IMR-90 (cell line): ENCODE results near the gene RFT1. TPM values are rescaled to one million over a fixed set of nuclear protein-coding genes. Genes with fewer than 3 reads are reported as not detected.

Experiments
- ATAC-seq: fragments of 200-7000 bp; cut with Tn5 transposase; 2 replicates; pipeline ENCODE4 v1.9.1; 2020; ENCODE audit warnings: low read depth, mild to moderate bottlenecking, moderate library complexity
- BruUV-seq: library from RNA; stranded (reverse); fragments of 400-500 nt; replicated peaks from 2 replicates; lab custom pipeline; 2021; lab: Mats Ljungman, UMichigan
- CTCF ChIA-PET: fragments of 300-600 bp; formaldehyde crosslinking; extraction: SDS; loops from one replicate; lab custom pipeline; 2021; ENCODE audit warnings: antibody characterized with exemption; lab: Yijun Ruan, JAX
- POLR2A ChIA-PET: fragments of 300-600 bp; sonication (Branson Sonifier 250); formaldehyde crosslinking; loops from one replicate; lab custom pipeline; 2022; ENCODE audit warnings: antibody characterized with exemption; ENCODE audit not compliant: unreplicated experiment; lab: Charles Lee
- DNase-seq: peaks from one replicate; pipeline ENCODE4 v3.0.0; 2013
- H2AFZ ChIP-seq: replicated peaks from 2 replicates; pipeline ENCODE3; 2013; ENCODE audit warnings: low read length, mild to moderate bottlenecking; ENCODE audit not compliant: poor library complexity
- H2AK5ac ChIP-seq: 2 replicates; pipeline ENCODE4 v1.6.1; 2013; ENCODE audit warnings: low read depth, low read length, inconsistent platforms
- H2AK9ac ChIP-seq: replicated peaks from 2 replicates; pipeline ENCODE3; 2013; ENCODE audit warnings: mild to moderate bottlenecking, low read depth, low read length, moderate library complexity; ENCODE audit not compliant: poor library complexity
- H2BK120ac ChIP-seq: 2 replicates; pipeline ENCODE4 v1.6.1; 2013; ENCODE audit warnings: low read depth, low read length, inconsistent platforms
- H2BK15ac ChIP-seq: 3 replicates; pipeline ENCODE4 v1.6.1; 2013; ENCODE audit warnings: low read depth, low read length, inconsistent platforms
- H2BK20ac ChIP-seq: 2 replicates; pipeline ENCODE4 v1.6.1; 2013; ENCODE audit warnings: low read depth, mild to moderate bottlenecking, inconsistent platforms, low read length, moderate library complexity
- H2BK5ac ChIP-seq: 2 replicates; pipeline ENCODE4 v1.6.1; 2013; ENCODE audit warnings: mild to moderate bottlenecking, low read depth, low read length, inconsistent platforms; ENCODE audit not compliant: poor library complexity, severe bottlenecking
- H3K14ac ChIP-seq: replicated peaks from 2 replicates; pipeline ENCODE4 v1.6.1; 2013; ENCODE audit warnings: low read depth, low read length, inconsistent platforms
- H3K18ac ChIP-seq: 2 replicates; pipeline ENCODE4 v1.6.1; 2013; ENCODE audit warnings: low read depth, low read length, control low read depth
- H3K23ac ChIP-seq: 2 replicates; pipeline ENCODE4 v1.6.1; 2013; ENCODE audit warnings: low read depth, low read length, inconsistent platforms
- H3K27ac ChIP-seq: 2 replicates; pipeline ENCODE4 v1.5.1; 2013; ENCODE audit warnings: mild to moderate bottlenecking, control low read depth, low read length; ENCODE audit not compliant: insufficient read depth
- H3K27me3 ChIP-seq: 2 replicates; pipeline ENCODE4 v1.6.1; 2013; ENCODE audit warnings: low read length; ENCODE audit not compliant: control insufficient read depth, insufficient read depth
- H3K36me3 ChIP-seq: 2 replicates; pipeline ENCODE4 v1.6.1; 2013; ENCODE audit warnings: low read length, mixed read lengths; ENCODE audit not compliant: control insufficient read depth, insufficient read depth
- H3K4ac ChIP-seq: 2 replicates; pipeline ENCODE4 v1.6.1; 2013; ENCODE audit warnings: low read depth, low read length, inconsistent platforms
- H3K4me1 ChIP-seq: 2 replicates; pipeline ENCODE4 v1.6.1; 2013; ENCODE audit warnings: low read length, mixed read lengths; ENCODE audit not compliant: control insufficient read depth, insufficient read depth
- H3K4me2 ChIP-seq: 2 replicates; pipeline ENCODE4 v1.6.1; 2013; ENCODE audit warnings: low read depth, mild to moderate bottlenecking, control low read depth, low read length, moderate library complexity
- H3K4me3 ChIP-seq: 2 replicates; pipeline ENCODE4 v1.5.1; 2013; ENCODE audit warnings: low read depth, mild to moderate bottlenecking, control low read depth, low read length, moderate library complexity; ENCODE audit not compliant: insufficient read depth
- H3K56ac ChIP-seq: 2 replicates; pipeline ENCODE4 v1.6.1; 2013; ENCODE audit warnings: low read length, inconsistent platforms; ENCODE audit not compliant: insufficient read depth; ENCODE audit errors: extremely low read depth
- H3K79me1 ChIP-seq, 2 experiments: 2 replicates each; pipeline ENCODE4 v1.6.1; 2013; ENCODE audit warnings: low read length in 2 of 2, inconsistent platforms in 1 of 2, low read depth in 1 of 2
- H3K9ac ChIP-seq: 2 replicates; pipeline ENCODE4 v1.6.1; 2013; ENCODE audit warnings: low read depth, low read length, control low read depth
- H3K9me1 ChIP-seq: 2 replicates; pipeline ENCODE4 v1.6.1; 2013; ENCODE audit warnings: low read length, inconsistent platforms; ENCODE audit not compliant: insufficient read depth
- H3K9me3 ChIP-seq: 2 replicates; pipeline ENCODE4 v1.6.1; 2013; ENCODE audit warnings: low read length; ENCODE audit not compliant: control insufficient read depth, insufficient read depth
- H4K20me1 ChIP-seq: 2 replicates; pipeline ENCODE4 v1.6.1; 2013; ENCODE audit warnings: low read length, inconsistent platforms; ENCODE audit not compliant: insufficient read depth
- H4K5ac ChIP-seq: 2 replicates; pipeline ENCODE4 v1.6.1; 2013; ENCODE audit warnings: mild to moderate bottlenecking, low read depth, low read length, control low read depth
- H4K8ac ChIP-seq, 2 experiments: 2 replicates each; pipeline ENCODE4 v1.6.1; 2013; ENCODE audit warnings: low read depth in 2 of 2, low read length in 2 of 2, control low read depth in 1 of 2, inconsistent platforms in 1 of 2
- H4K91ac ChIP-seq: 2 replicates; pipeline ENCODE4 v1.6.1; 2013; ENCODE audit warnings: low read depth, low read length, inconsistent platforms; ENCODE audit not compliant: insufficient read depth
- BHLHE40 ChIP-seq: fragments of 150-350 bp; IDR thresholded peaks from 2 replicates; pipeline ENCODE4 v1.6.1; 2016; ENCODE audit warnings: mild to moderate bottlenecking, low read depth, low read length
- CEBPB ChIP-seq: IDR thresholded peaks from 2 replicates; pipeline ENCODE4 v1.6.1; 2012; ENCODE audit warnings: low read depth, low read length, improper control_type of control experiment
- CHD1 ChIP-seq: IDR thresholded peaks from 2 replicates; pipeline ENCODE4 v1.6.1; 2012; ENCODE audit warnings: low read depth, low read length, improper control_type of control experiment
- FOS ChIP-seq: fragments of 150-350 bp; IDR thresholded peaks from 2 replicates; pipeline ENCODE4 v1.6.1; 2016; ENCODE audit warnings: low read depth, low read length
- MAFK ChIP-seq: IDR thresholded peaks from 2 replicates; pipeline ENCODE4 v1.6.1; 2012; ENCODE audit warnings: low read depth, low read length, improper control_type of control experiment
- MAZ ChIP-seq: IDR thresholded peaks from 2 replicates; pipeline ENCODE4 v1.6.1; 2012; ENCODE audit warnings: low read depth, mild to moderate bottlenecking, low read length, improper control_type of control experiment, moderate library complexity, borderline replicate concordance
- MXI1 ChIP-seq: IDR thresholded peaks from 2 replicates; pipeline ENCODE4 v1.6.1; 2012; ENCODE audit warnings: low read depth, mild to moderate bottlenecking, low read length, moderate library complexity, borderline replicate concordance
- POLR2A ChIP-seq: IDR thresholded peaks from 2 replicates; pipeline ENCODE4 v1.6.1; 2012; ENCODE audit warnings: mild to moderate bottlenecking, low read depth, low read length
- RAD21 ChIP-seq: IDR thresholded peaks from 2 replicates; pipeline ENCODE4 v1.6.1; 2012; ENCODE audit warnings: low read length, improper control_type of control experiment
- RCOR1 ChIP-seq: IDR thresholded peaks from 2 replicates; pipeline ENCODE4 v1.6.1; 2012; ENCODE audit warnings: mild to moderate bottlenecking, low read length, improper control_type of control experiment; ENCODE audit not compliant: insufficient replicate concordance
- SMC3 ChIP-seq: fragments of 150-350 bp; IDR thresholded peaks from 2 replicates; pipeline ENCODE4 v1.6.1; 2016; ENCODE audit warnings: low read depth, mild to moderate bottlenecking, antibody characterized with exemption, low read length, moderate library complexity
- WGBS, 2 experiments: methylation state at CpG; one replicate each; pipeline versions ENCODE4 v1.1.5 to v1.1.7; 2013; ENCODE audit warnings: missing lambda C conversion rate in 2 of 2; ENCODE audit not compliant: insufficient read length in 1 of 2; ENCODE audit errors: extremely low coverage in 2 of 2; 5-methylcytosine and 5-hydroxymethylcytosine counted together
- dilution Hi-C: fragments of 300-500 bp; cut with HindIII; formaldehyde crosslinking; loops from one replicate; pipeline ENCODE4 v1.14.3; 2018; ENCODE audit warnings: low sequenced_read_pairs; ENCODE audit not compliant: unreplicated experiment
- in situ Hi-C: fragments of 300-500 bp; cut with MboI; formaldehyde crosslinking; loops from 3 replicates; pipeline ENCODE4 v1.14.3; 2019; ENCODE audit warnings: low sequenced_read_pairs, inconsistent platforms, mixed read lengths
- intact Hi-C: fragments of 100-400 bp; cut with micrococcal nuclease; formaldehyde crosslinking; loops from 2 replicates; pipeline ENCODE4 v1.10.0; 2022
- polyA plus RNA-seq, 3 experiments: library from polyadenylated mRNA; depleted of rRNA; stranded (reverse); fragments of >200 nt; gene quantifications; 2 replicates each; pipeline ENCODE4 v1.2.3, GENCODE V29; 2012; ENCODE audit warnings: low replicate concordance in 1 of 3
- total RNA-seq: library from RNA; depleted of rRNA; stranded (reverse); fragments of >200 nt; gene quantifications from 2 replicates; pipeline ENCODE4 v1.2.3, GENCODE V29; 2012
- TF ChIP-seq, protein P1 (sequence below): fragments of 150-350 bp; IDR thresholded peaks from 2 replicates; pipeline ENCODE4 v1.6.1; 2016; ENCODE audit warnings: low read depth, mild to moderate bottlenecking, low read length, moderate library complexity, borderline replicate concordance
- TF ChIP-seq, protein P2 (sequence below): fragments of 150-350 bp; IDR thresholded peaks from 2 replicates; pipeline ENCODE4 v1.6.1; 2017; ENCODE audit warnings: mild to moderate bottlenecking, antibody characterized with exemption, low read length, low read depth
- TF ChIP-seq, protein P3 (sequence below): conservative IDR thresholded peaks from 2 replicates; pipeline ENCODE4 v1.5.1; 2012; ENCODE audit warnings: mild to moderate bottlenecking, low read depth, low read length, improper control_type of control experiment

Gene RFT1
- total and polyA plus RNA-seq, 2 of the 4 experiments (the other 2 are of a cell fraction), result 14.5 to 23.5 TPM

DNA sequence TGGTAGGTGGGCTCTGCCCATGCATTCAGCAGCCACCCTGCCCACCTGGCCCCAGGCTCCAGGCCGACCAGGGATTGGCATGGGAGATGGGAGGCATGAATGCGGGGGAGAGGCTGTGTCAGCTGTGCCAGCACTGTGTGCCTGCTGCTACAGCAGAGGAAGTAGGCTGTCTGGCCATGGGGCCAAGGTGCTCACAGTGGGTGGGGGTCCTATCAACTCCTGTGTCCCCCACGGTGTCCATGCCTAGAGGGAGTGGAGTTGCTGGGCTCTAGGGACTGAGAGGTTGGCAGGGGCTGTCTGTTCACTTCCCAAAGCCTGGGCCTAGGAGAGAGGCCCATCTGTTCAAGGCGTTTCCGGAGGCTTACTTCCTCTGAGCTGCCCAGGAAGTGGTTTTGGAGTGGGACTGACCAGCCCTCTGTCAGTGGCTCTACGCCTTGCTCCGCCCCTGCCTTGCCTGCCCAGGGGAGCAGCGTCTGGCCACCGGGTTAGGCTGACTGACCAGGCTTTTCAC is 36.6 kb upstream of the RFT1 start:
- Histone ChIP-seq H3K56ac (no peak overlapping the region), H2BK120ac (peak overlapping the region; percentile 53; the same call in 1 of the 2 replicates), H2AFZ (peak overlapping the region; percentile 97), H3K36me3 (0 out of 2 replicates have a peak, but pooled peaks cover 2% of the 10 kb centered on the region), H3K27ac (peak overlapping the region; percentile 12), H3K23ac (peak overlapping the region; percentile 95), H3K4me1 (peaks cover 17% of the 10 kb centered on the region), H2AK9ac (peak overlapping the region; percentile 97), H2AK5ac (peak overlapping the region; percentile 96), H3K9me3 (no peaks in the 10 kb centered on the region), H4K91ac (peak overlapping the region; percentile 89), H3K79me1 (peaks cover 22 to 74% of the 10 kb centered on the region in 2 experiments), H3K27me3 (no peaks in the 10 kb centered on the region), H2BK5ac (peak overlapping the region; percentile 80), H3K14ac (peak overlapping the region; percentile 94), H2BK20ac (no peak overlapping the region), H4K8ac (peak overlapping the region; percentile 90 to 99), H4K5ac (peak overlapping the region; percentile 91), H3K9me1 (peaks cover 26% of the 10 kb centered on the region), H3K9ac (peak overlapping the region; percentile 19; the same call in 1 of the 2 replicates), H4K20me1 (peaks cover 13% of the 10 kb centered on the region; the same call in 1 of the 2 replicates), H3K4me2 (0 out of 2 replicates have a peak overlapping the region, but pooled peaks have one; percentile 12), H3K4me3 (no peak overlapping the region), H2BK15ac (peak overlapping the region; percentile 30; the same call in 1 of the 3 replicates), H3K4ac (peak overlapping the region; percentile 97), H3K18ac (0 out of 2 replicates have a peak overlapping the region, but pooled peaks have one; percentile 42)
- intact Hi-C loops, result no loop called here
- BruUV-seq, result no TSS peak
- ATAC-seq (peak; percentile 82), DNase-seq (peak; percentile 64)
- 38% methylated on average over 5 of the region's 9 CpGs; no CpG with 5 or more reads in 1 of the 2 experiments for WGBS, 2 experiments
- in situ Hi-C loops, result no loop called here
- dilution Hi-C loops, result no loop called here
- CTCF ChIA-PET, result no interaction called here
- POLR2A ChIA-PET, result no interaction called here
- TF ChIP-seq MAZ, result no peak
- TF ChIP-seq MXI1, result no peak
- TF ChIP-seq CEBPB, result no peak
- no peak for TF ChIP-seq RCOR1
- no peak for TF ChIP-seq SMC3
- TF ChIP-seq BHLHE40, result no peak
- TF ChIP-seq CHD1, result no peak
- TF ChIP-seq, protein P1, sequence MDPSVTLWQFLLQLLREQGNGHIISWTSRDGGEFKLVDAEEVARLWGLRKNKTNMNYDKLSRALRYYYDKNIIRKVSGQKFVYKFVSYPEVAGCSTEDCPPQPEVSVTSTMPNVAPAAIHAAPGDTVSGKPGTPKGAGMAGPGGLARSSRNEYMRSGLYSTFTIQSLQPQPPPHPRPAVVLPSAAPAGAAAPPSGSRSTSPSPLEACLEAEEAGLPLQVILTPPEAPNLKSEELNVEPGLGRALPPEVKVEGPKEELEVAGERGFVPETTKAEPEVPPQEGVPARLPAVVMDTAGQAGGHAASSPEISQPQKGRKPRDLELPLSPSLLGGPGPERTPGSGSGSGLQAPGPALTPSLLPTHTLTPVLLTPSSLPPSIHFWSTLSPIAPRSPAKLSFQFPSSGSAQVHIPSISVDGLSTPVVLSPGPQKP, result no peak
- no peak for TF ChIP-seq RAD21
- no peak for TF ChIP-seq MAFK
- TF ChIP-seq FOS, result no peak
- TF ChIP-seq POLR2A, result no peak
- TF ChIP-seq, protein P2, sequence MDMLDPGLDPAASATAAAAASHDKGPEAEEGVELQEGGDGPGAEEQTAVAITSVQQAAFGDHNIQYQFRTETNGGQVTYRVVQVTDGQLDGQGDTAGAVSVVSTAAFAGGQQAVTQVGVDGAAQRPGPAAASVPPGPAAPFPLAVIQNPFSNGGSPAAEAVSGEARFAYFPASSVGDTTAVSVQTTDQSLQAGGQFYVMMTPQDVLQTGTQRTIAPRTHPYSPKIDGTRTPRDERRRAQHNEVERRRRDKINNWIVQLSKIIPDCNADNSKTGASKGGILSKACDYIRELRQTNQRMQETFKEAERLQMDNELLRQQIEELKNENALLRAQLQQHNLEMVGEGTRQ, result no peak
- TF ChIP-seq, protein P3, sequence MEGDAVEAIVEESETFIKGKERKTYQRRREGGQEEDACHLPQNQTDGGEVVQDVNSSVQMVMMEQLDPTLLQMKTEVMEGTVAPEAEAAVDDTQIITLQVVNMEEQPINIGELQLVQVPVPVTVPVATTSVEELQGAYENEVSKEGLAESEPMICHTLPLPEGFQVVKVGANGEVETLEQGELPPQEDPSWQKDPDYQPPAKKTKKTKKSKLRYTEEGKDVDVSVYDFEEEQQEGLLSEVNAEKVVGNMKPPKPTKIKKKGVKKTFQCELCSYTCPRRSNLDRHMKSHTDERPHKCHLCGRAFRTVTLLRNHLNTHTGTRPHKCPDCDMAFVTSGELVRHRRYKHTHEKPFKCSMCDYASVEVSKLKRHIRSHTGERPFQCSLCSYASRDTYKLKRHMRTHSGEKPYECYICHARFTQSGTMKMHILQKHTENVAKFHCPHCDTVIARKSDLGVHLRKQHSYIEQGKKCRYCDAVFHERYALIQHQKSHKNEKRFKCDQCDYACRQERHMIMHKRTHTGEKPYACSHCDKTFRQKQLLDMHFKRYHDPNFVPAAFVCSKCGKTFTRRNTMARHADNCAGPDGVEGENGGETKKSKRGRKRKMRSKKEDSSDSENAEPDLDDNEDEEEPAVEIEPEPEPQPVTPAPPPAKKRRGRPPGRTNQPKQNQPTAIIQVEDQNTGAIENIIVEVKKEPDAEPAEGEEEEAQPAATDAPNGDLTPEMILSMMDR, result no peak
